GM18870 (cell line): ENCODE data around the gene MBP.
A peak's percentile ranks its signal among the peaks of the same experiment; 100 is the strongest.

Experiments used
- ATAC-seq: cut with Tn5 transposase; IDR thresholded peaks from one replicate; pipeline ENCODE4 v1.9.1; 2021; ENCODE audit warnings: moderate library complexity; ENCODE audit not compliant: unreplicated experiment

Gene MBP

DNA sequence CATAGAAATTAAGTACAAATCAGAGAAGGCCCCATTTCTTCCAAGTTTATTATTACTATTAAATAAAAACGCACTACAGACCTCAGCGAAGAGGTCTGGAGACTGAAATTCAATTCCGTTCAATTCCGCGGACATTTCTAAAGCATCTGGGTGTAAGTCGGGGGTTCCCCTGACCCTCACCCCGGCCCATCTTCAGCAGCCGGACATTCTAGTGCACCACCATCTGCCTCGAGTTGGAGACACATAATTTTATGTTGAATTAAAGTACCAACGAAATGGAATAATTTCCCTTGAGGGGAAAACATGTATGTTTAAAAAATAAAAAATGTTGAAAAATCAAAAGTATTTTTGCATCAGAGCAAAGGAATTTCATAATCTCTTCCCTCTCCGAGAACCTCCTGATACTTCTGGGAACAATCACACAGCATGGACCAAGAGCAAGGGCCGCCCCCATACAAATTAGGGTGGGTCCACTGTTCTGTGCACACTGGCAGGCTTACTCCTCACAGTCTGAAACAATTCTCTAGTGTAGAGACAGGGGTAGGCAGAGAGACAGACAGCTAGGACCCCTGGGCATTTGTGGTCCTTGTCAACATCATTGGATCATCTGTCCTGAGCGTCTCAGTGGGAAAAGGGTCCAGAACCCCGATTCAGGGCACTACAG is 29.3 kb downstream of the MBP start:
- no peak for ATAC-seq

DNA sequence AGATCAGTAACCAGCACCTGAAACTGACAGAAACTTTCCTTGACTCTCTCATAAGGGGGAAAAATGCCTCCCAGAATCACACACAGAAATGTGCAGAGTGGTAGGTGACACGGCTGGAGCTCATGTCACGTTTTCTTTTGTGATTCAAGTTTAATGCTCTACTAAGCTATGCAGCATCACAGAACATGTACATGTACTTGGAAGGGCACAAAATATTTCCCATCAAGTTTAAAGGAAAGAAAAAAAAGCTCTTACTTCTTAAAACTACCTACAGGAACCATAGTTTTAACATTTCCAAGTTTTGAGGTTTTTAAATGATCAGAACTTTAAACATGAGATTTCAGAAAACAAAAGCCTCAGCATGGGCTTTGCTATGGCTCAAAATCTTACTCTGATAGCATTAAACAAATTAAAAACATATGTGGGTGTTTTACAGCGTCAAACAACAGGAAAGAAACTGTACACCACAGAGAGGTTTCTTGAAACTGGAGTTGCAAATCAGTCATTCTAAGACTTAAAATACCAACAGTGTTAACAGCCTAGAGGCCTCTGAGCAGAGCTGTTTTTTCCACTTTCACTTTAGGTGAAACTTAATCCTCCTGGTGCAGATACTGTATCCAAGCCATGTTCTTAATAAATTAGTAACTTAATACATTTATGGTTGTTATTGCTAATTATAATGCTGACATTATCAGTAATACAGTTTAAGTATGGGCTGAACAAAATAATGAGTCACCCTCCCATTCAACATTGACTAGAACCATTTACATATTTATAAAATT is 30.1 kb downstream of the MBP start:
- peak; percentile 82 for ATAC-seq

DNA sequence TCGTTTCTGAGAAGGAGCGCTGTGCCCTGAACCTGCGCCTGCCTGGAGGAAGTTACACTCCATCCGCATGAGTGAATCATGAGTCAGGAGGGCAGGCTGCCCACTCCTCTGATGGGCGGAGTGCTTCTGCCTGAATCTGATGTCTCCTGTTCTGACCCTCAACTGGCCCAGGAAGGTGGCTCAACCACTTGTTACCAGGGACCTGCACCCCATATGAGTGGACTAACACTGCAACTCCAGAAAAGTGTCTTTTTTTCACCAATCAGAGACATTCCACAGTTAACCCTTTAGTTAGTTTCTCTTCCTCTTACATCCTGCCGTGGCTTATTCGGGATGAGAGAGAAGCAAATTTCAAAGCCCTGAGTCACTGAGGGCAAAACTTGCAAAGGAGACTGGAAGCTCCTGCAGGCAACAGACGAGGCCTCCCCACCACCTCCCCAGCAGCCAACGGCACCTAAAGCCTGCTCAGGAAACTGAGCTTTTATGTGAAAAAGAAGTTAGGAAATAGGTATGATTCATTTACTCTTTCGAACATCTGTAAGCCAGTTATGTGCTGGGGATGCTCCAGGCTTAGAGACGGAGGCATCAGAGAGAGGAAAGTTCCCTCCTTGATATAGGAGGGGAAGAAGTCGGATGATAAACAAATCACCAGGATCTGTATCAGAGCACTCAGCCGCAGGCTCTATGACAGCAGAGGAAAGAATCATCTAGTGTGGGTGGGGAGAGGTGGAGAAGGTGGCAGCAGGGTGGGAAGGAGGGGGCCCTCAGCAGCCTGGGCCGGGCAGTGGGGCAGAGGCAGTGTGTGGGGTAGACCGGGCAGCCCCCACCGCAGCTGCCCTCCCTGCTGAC is 30.9 kb downstream of the MBP start:
- ATAC-seq: peak; percentile 36

DNA sequence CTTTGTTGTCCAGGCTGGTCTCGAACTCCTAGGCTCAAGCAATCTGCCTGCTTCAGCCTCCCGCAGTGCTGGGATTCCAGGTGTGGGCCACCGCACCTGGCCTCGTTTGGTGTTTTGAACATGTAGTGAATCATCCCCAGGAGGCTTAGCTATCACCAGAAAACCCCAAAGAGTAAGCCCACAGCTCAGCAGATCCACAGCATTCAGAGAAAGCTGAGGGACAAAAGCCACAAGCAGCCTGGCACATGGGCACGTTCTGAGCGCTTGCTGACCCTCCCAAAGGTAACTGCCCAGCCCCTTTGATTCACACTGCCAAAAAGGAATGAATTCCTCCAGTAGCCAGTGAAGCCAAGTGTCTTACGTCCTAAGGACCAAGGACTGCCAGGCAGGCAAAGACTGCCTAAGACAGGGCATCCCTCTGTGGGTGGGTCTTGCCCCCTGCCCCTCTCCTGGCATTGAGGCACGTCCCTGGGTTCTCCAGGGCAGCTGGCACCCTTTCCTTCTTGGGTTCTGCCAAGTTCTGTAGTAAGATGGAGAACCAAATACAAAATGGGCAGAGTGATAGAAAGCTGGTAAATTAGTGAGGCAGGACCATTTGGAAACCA is 31.7 kb downstream of the MBP start:
- no peak for ATAC-seq

DNA sequence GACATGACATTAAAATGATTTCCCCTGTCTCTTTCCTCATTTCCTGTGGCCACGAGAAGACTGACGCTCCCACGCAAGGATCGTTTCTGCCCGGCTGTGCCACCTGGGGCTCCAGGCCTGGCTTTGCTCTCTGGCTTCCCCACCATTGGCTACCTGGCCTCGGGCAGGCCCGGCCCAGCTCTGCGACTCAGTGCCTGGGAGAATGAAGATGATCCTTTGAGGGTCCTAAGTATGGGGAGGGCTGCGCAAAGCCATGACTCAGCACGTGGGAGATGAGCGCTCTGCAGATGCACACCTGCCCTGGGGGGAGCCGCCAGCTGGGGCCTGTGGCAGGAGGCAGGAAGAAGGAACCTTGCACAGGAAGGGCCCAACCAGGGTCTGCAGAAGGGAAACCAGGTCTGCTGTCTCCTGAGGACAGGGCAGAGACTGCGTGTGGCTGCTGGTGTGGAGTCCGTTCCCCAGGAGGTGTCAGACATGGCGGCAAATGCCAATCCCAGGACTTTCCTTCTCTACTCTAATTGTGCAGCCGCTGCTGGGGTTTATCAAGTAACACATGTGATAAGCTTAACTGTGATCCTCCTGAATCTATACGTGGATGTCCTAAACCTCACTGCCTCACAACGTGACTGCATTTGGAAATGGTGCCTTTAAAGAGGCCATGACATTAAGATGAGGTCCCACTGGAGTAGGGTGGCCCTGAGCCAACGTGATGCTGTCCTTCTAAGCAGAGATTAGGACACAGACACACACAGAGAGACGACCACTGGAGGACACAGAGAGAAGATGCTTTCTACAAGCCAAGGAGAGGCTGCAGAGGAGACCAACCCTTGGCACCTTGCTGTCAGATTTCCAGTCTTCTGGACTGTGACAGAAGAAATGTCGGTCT is 32.9 kb downstream of the MBP start:
- ATAC-seq: no peak

DNA sequence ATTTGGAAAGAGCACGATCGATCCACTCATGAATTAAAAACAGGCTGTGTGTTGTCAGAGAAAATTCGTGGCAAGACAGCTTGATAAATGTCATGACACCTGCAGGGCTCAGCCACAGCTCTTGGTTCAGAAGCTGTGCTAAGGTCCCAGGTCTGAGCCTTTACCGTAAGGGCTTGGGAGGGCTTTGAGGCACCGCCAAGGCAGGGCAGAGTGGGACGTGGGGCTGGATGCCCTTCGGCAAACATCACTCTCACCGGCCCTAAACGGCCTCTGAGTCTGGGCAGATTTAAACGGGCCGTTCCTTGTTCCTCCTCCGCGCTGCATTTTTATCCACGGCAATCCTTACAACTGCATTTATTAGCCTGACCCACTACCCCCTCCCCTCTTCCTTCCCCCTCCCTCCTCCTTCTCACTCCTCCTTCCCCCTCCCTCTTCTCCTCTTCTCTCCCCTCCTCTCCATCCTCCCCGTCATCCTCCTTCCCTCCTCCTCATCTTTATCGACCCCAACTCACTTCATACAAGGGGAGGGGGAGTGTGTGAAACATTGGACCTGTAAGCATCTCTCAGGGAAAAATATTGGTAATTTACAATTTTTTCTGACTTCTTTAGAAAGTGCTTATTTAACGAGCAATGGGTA is 33.9 kb downstream of the MBP start:
- ATAC-seq: no peak

DNA sequence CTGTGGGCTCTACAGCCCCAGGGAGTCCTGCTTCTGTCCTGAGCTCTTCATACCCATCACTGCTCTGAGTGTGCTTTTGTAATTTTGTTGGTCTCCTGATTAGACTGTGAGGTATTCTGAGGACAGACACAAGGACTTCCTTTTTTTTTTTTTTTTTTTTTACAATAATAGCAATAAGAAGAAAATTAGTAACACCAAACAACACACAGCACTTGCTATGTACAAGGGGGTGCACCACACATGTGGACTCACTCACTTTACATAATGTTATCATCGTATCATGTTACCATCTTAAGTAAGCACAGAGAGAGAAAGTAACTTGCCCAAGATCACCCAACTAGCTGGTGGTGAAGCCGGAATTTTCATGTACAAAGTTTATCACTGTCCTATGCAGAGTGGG is 34.6 kb downstream of the MBP start:
- ATAC-seq: no peak

DNA sequence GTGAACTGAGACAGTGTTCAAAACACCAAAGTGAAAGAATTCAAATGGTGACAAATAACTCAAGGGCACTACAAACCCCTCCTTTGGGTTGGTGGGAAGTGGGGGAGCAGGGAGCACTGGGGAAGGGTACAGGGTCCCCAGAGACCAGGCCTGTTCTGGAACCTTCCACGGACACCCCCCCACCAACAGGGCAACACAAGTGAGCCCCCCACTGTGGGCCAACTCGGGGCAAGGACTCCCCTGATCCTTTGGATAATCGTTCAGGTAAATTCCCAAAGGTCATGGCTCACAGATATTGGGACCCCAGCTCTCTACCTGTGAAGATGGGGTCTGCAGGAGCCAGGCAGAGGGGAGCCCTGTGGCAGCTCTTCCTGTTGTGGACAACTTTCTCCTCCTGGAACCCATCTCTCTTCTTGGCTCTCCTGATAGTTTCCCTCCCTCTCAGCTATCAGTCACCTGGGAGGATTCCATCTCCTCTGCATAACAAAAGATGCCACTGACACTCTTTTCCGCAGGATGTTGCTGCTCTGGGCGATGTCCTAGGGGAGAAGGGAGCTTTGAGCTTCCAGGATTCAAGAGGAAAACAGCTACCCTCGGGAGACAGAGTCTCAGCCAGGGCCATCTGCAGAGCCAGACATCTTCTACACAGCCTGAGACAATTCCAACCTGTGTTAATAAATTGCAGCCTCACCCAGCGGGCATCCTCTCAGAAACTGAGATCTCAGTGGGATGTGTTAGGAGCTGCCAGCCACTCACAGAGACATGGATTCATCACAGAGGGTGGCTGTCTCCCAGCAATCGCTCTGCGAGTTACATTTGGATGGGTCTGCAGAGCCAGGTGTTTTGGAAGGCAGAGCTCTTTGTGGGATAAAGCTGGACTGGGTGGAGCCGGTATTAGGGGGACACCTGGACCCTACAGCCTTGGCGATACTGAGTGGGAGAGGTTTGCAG is 35.4 kb downstream of the MBP start:
- no peak for ATAC-seq

DNA sequence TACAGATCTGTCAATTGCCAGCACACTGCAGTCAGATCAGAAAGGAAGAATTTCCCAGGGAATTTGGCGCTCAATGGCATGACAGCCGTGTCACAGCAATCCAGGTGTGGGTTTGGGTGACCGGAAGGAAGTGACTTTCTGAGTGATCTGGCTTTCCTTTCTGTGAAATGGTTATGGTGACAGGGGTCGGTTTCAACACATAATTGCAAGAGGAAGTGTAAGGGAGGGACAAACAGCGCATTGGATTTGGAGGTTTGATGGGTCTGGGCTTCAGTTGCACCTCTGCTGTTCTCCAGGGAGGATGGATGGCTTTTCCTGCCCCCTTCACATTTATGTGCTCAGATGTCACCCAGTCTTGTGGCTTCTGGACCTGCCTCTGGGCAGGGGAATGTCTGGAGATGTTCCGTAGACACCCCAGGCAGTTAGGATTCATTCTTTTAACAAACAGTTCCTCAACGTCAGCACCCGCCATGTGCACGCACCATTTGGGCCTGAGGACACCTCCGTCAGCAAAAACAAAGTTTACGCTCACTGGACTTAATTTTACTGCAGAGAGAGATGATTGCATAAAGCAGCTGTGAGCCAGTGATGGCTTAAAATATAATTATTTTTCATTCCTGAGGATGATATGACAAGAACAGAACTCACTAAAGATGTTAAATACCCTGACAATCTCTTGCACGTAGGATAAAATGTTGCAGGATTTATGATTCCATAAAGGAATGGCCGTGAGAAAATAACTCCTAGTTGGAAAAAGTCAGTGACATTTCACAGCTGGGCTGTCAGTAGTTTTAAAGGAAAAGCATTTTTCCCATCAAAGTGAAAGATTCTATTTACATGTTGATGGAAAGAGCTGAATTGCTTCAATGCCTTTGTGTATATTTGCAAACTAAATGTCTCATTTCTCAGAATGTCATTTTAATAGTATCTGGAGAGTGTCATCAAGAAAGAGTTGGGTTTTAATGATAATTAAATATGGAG is 36.9 kb downstream of the MBP start:
- no peak for ATAC-seq

DNA sequence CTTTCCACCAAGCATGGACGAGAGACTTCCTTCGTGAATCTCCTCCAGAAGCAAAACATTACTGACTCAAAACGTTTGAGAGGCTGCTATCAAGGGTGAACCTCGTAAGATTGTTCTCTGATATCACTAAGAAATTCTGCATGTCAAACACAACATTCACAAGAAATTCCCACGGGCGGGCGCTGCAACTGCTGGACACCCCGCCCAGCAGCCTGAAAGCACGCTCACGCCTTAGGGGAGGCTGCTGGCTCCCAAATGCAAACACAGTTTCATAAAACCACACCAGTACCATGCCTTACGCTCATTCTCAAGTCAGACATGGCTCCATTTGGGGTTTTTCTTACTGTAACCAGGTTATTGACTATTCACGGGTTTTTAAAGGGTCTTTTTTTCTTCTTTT is 39.0 kb downstream of the MBP start:
- ATAC-seq: no peak

DNA sequence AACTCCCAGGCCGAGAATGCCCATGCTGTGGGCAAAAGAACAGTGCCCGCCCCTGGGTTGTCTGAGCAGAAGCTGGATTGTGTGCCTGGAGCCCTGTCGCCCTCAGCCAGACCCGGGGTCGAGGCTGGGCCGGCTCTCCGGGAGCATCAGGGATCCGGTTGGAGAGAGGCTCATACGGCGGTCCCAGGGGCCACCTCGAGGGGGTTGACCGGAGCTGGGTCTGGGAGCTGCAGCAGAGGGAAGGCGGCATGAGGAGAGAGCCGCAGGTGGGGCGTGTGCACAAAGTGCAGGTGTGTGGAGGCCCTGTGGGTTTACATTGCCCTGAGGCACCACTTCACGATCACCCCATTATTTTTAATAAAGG is 39.5 kb downstream of the MBP start:
- ATAC-seq: no peak

DNA sequence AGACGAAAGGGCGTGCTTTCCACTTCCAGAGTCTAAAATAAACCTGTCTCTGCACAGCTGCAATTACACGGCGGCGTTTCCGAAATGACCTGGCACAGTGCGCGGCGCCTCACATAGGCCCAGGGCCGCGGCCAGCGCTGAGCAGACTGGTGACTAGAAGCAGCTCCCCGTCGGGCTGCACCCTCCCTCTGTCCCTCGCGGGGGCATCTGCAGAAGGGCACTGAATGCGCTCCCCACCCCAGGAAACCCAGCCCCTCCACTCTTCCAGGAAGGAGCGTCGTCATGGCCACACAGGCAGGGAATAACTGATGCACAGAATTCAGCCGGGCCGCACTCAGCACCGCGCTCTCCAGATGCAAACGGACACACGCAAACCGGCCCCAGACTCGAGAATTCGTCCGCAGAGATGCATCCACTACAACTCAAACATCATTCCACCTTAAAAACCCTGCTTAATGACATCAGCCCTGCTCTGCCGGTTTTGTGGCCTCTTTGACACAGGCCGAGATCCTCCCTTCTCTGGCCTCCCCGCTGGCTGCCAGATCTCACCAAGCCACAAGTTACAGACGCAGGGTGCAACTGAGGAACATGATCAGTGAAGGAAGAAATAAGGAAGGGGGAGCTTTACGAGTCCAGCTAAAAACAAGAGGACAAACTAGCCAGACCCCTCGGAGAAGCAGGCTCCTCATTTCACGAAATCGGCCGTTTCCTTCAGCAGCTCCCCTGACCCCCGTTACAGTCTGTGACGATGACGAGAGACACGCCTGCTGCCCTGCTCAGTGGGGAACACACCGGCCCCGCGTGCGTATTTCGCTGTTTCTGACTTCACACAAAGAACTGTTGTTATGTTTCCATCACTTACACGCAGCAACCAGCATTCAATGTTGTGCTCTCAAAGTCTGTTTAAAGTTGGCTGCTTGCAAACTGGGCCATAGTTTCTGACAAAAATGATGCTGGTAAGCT is 40.2 kb downstream of the MBP start:
- no peak for ATAC-seq

DNA sequence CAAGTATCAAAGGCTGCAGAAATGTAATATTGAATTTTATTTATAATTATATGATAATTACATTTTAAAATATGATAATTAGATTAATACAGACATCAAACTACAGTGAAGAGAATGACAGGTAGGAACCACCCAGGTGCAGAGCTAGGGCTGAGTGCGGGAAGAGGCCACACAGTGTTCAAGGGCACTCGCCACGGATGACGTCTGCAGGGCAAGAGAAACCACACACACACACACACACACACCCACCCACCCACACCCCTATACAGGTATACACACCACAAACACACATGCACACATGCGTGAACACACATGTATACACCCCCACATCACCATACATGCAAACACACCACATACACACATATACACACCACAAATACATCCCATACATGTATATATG is 41.2 kb downstream of the MBP start:
- ATAC-seq: no peak

DNA sequence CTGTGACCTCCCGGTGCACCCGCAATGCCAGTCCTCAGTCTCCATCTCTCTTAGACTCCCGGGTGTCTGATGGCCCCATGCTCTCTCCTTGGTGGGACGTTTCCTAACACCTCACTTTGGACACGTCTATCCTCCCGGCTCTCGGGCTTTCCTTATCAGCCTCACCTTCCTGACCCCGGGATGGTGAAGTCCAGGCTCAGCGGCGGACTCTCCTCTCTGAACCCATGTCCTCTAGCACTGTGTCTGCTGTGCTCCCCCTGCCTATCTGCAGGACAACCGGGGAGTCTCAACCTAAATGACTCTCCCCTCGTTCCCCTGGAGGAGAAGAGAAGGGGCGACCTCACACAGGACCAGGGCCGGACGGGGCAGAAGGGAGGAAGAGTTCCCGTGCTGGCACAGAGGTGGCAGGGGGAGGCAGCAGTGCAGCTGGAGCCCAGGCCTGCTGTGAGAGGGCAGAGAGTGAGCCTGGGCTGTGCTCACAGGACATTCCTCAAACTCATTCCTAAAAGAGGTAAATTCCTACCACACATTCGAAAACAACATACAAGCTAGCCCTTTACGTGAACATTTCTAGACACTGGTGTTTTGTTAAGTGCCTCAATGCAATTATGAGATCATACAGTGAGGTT is 41.9 kb downstream of the MBP start:
- ATAC-seq: no peak

DNA sequence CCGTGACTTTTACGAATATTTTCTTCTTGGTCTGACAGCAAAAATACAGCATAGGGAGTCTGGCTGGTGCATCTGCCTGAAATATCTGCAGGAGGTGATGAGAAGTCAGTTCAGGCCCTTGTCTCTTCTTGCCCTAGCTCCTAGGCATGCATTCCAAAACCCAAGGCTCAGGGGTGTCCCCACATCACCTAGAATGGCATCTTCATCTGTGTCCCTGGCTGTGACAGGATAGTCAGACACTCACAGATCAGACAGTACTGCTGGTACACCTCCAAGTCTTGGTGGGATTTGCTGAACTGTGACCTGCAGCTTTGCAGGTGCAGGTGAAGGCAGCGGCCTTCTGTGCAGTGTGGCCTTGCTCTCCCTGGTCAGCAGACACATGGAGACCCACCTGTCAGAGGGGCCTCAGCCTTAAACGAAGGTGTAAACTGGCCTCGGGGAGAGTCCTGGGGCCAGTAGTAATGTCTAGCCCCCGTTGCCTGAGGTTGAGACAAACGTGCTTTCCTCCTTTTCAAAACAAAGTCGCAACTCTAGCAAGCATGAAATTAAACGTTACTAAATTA is 42.8 kb downstream of the MBP start:
- ATAC-seq: no peak
